ENCODE results near the gene MAPRE2.

The MAPRE2 gene

DNA sequence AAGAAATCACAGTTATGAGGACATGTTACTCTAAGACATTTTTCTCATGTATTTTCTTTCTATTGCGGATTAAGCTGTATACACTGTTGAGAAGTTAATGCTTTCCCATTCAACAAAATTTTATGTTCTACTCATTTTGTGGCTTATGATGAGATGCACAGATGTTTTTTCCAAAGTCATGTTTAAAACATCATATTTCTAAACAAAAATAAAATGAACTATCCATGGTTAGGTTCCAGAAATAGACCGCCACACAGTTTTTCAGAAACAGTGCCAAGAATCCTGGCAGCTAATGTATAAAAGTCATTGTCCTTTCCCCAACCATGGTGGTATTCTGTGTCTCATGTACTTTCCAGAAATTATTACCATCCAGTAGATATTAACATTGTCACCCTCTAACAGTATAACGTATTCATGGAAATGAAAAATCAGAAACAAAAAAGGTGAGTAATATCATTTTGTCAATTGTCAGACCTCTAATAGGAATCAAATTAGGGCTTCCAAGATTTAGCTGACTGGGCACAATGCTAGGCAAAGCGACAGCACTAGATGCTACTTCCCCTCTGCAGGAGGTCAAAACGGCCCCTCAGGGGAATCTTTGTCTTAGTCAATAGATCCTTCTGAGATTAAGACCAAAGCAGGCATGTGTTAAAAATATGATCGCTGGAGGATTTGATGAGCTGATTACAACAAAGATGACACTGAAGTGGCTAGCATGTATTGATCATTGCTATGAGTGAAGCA is 145.2 kb downstream of the MAPRE2 start:
- no peak for DNase-seq

DNA sequence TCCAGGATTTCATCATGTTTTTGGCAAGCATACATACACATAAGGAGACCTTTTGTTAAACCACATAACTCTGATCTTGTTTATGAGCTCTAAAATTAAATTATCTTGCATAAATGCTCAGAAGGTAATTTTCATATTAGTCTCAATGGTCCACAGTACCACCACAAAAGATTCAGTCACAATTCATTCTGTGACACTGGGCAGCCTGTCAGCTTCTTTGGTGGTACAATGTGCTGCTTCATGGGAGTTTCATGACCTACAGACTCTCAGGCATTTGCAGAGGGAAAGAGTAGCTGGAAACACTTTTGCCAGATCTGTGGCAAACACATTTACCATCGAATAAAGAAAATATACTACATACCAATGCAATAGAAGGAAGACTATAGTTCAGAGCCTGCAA is 148.3 kb downstream of the MAPRE2 start:
- DNase-seq: no peak

DNA sequence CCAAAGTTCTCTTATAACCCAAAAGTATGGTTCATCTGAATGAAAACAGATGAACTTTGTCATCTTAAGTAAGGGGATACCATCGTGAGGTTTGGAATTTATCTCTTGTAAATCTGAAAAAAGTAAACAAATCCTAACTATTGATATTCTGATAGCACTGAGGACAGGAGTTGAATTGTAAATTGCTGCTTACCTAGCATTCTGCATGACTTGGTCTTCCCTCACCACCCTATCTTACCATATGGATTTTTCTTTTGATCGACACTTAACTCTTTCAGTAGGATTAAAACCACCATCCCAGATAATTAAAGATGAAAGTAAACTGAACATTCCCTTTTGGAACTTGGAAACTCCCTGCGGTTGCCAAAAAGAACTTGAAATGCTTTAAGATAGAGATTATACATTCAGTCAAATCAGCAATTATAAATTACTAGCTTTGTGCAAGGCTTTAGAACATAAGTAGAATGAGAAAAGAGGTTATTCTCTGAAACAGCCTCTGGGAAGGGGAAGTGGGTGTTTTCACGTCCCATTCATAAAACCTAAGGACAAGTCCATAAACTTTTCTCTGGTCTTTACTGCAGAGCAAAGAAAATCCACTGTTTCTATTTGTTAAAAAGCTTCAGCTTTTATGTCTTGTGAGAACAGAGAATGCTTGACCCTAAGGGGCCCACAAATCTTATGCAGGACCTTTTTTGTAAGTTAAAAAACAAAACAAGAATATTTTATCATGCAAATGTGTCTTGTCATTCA is 149.9 kb downstream of the MAPRE2 start:
- no peak for DNase-seq

DNA sequence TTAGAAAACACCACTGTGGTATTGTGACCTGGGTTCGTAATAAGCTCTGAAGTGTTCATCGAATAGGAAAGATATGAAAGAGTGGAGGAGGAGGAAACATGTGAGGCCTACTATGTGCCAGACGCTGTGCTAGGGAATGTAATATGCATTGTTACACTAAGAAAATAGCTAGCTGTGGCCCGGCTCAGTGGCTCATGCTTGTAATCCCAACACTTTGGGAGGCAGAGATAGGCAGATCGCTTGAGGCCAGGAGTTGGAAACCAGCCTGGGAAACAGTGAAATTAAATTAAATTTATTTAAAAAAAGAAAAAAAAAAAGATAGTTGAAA is 150.4 kb downstream of the MAPRE2 start:
- DNase-seq: no peak

DNA sequence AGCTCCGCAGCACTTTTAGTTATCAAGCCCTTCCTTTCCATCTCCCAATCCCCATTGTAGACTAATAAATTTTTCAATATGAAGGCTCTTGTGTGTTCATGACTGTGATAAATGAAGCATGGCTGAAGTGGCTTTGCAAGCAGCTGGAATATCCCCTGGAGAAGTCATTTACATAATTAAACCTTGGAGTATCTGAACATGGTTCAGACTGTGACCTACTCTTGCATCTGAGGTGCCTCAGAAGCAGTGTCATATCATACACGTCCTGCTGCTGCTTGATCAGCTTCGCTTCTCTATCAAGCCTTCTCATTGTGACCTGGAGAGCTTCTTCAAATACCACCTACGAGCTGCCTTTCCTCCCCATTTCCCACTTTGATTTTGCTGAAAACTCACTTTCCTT is 151.2 kb downstream of the MAPRE2 start:
- no peak for DNase-seq

Data from GF-D8 (cell line).